SU-DHL-6 (cell line): ENCODE measurements around the gene CALML3.

Source experiments
- H2AFZ ChIP-seq: fragments of 200-600 bp; sonication (generic); 2 replicates; pipeline ENCODE4 v1.6.1; 2014; ENCODE audit warnings: low read depth, mild to moderate bottlenecking, moderate library complexity, mixed read lengths, antibody characterized with exemption, low read length; ENCODE audit not compliant: severe bottlenecking
- H3F3A ChIP-seq: fragments of 200-600 bp; shearing (Covaris generic); 2 replicates; pipeline ENCODE4 v1.6.0; 2016; ENCODE audit warnings: antibody characterized with exemption, mild to moderate bottlenecking; ENCODE audit not compliant: insufficient read depth
- H3K27ac ChIP-seq: fragments of 200-600 bp; sonication (generic); 2 replicates; pipeline ENCODE4 v1.5.1; 2016; ENCODE audit warnings: low read depth, mild to moderate bottlenecking, low read length, moderate library complexity, mixed read lengths
- H3K27me3 ChIP-seq: fragments of 200-600 bp; sonication (generic), shearing (Covaris generic); 2 replicates; pipeline ENCODE4 v1.6.0; 2014; ENCODE audit warnings: mild to moderate bottlenecking, low read length
- H3K36me3 ChIP-seq: fragments of 200-600 bp; sonication (generic); 2 replicates; pipeline ENCODE4 v1.6.1; 2014; ENCODE audit warnings: mild to moderate bottlenecking, low read length, mixed read lengths
- H3K4me2 ChIP-seq: fragments of 300-600, 200-600 bp; shearing (Covaris generic), sonication (generic); 2 replicates; pipeline ENCODE4 v1.6.0; 2014; ENCODE audit warnings: low read length, low read depth, mild to moderate bottlenecking; ENCODE audit not compliant: poor library complexity, severe bottlenecking
- H3K4me3 ChIP-seq: fragments of 200-600 bp; sonication (generic); 2 replicates; pipeline ENCODE4 v1.5.1; 2014; ENCODE audit warnings: antibody characterized with exemption, low read length, mild to moderate bottlenecking, mixed read lengths; ENCODE audit not compliant: insufficient read depth, poor library complexity, severe bottlenecking
- H3K79me2 ChIP-seq: fragments of 200-600 bp; sonication (generic); 2 replicates; pipeline ENCODE4 v1.6.1; 2014; ENCODE audit warnings: mild to moderate bottlenecking, low read length, moderate library complexity; ENCODE audit not compliant: insufficient read depth
- H3K9ac ChIP-seq: fragments of 200-600 bp; sonication (generic); 2 replicates; pipeline ENCODE4 v1.7.0; 2014; ENCODE audit warnings: mild to moderate bottlenecking, low read length
- H3K9me2 ChIP-seq: fragments of 200-600 bp; sonication (generic); replicated peaks from 2 replicates; pipeline ENCODE4 v1.6.1; 2014; ENCODE audit warnings: low read length; ENCODE audit not compliant: insufficient read depth
- H3K9me3 ChIP-seq: fragments of 200-600 bp; sonication (generic); 2 replicates; pipeline ENCODE4 v1.6.1; 2014; ENCODE audit warnings: low read length, mixed read lengths; ENCODE audit not compliant: insufficient read depth
- H4K20me1 ChIP-seq: fragments of 200-600 bp; sonication (generic); 2 replicates; pipeline ENCODE4 v1.6.1; 2014; ENCODE audit warnings: low read depth, mild to moderate bottlenecking, antibody characterized with exemption, low read length, moderate library complexity, mixed read lengths
- CTCF ChIP-seq: fragments of 200-600 bp; sonication (generic); IDR thresholded peaks from one replicate; pipeline ENCODE4 v1.5.1; 2017; ENCODE audit warnings: antibody characterized with exemption, mild to moderate bottlenecking, low read length, moderate library complexity; ENCODE audit not compliant: insufficient read depth, poor library complexity, severe bottlenecking
- EZH2phosphoT487 ChIP-seq: fragments of 200-600 bp; sonication (generic), shearing (Covaris generic); conservative IDR thresholded peaks from 2 replicates; pipeline ENCODE4 v1.6.1; 2018; ENCODE audit warnings: mild to moderate bottlenecking, antibody characterized with exemption, low read length, moderate library complexity, mixed read lengths

Gene CALML3

DNA sequence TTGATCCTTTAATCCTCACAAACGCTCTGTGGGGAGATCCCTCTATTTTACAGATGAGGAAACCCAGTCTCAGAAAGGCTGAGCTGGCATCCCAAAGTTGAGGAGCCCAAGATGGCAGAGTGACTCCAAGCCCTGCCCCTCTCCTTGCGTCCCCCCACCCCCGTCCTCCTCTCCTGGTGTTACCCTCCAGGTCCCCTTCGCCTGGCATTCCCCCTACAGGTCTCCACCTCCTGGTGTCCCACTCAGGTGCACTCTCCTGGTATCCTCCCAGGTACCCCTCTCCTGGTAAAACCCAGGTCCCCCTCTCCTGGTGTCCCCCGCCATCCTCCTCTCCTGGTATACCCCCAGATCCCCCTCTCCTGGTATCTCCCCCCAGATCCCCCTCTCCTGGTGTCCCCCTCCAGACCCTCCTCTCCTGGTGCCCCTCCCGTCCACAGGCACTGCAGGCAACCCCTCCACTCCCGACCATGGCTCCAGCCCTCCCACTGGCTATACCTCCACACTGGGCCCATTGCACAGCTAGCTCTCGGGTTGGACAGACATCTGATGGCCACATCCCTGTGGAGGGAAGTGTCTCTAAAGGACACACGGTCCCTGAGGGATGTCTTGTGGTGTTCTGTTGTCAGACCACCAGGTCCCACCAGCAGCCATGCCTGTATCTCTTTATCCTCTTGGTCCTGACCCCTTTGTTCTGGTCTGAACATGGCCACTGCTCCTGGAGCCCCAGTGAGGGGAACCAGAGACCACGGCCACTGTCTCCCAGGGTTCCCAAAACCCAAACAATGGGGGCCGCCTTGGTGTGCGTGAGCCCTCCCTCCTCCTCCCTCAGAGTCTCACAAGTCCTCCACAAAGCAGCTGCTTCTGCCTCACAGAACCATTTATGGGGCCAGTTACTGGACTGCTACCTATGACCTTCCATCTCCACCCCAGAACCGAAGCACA lies 37.2 kb downstream of the CALML3 start:
- no peak overlapping the region for H3K4me2 ChIP-seq
- H3K27ac ChIP-seq, result no peak overlapping the region
- H3K27me3 ChIP-seq, result no peaks in the 10 kb centered on the region
- H3K4me3 ChIP-seq, result no peak overlapping the region
- no peaks in the 10 kb centered on the region for H4K20me1 ChIP-seq
- H3K36me3 ChIP-seq, result no peaks in the 10 kb centered on the region
- no peak for TF ChIP-seq CTCF
- no peak for TF ChIP-seq EZH2phosphoT487
- H3K9me3 ChIP-seq, result no peaks in the 10 kb centered on the region
- H3K9ac ChIP-seq, result no peak overlapping the region
- H3K9me2 ChIP-seq, result no peaks in the 10 kb centered on the region
- H3F3A ChIP-seq, result no peaks in the 10 kb centered on the region
- H2AFZ ChIP-seq, result no peak overlapping the region
- H3K79me2 ChIP-seq, result no peaks in the 10 kb centered on the region

- no peak overlapping the region for H3K9ac ChIP-seq
- no peak overlapping the region for H3K27ac ChIP-seq
- H3K79me2 ChIP-seq, result no peaks in the 10 kb centered on the region
- no peak overlapping the region for H3K4me3 ChIP-seq
- no peaks in the 10 kb centered on the region for H4K20me1 ChIP-seq
- H3K27me3 ChIP-seq, result no peaks in the 10 kb centered on the region
- H3K4me2 ChIP-seq, result no peak overlapping the region
- H3K9me2 ChIP-seq, result no peaks in the 10 kb centered on the region
- TF ChIP-seq CTCF (no peak), EZH2phosphoT487 (no peak)
- H3K36me3 ChIP-seq, result no peaks in the 10 kb centered on the region
- H3F3A ChIP-seq, result no peaks in the 10 kb centered on the region
- H2AFZ ChIP-seq, result no peak overlapping the region
- no peaks in the 10 kb centered on the region for H3K9me3 ChIP-seq
These were observed 38.7 kb downstream of the CALML3 start for GRCh38 chr10:5563321-5563961.

DNA sequence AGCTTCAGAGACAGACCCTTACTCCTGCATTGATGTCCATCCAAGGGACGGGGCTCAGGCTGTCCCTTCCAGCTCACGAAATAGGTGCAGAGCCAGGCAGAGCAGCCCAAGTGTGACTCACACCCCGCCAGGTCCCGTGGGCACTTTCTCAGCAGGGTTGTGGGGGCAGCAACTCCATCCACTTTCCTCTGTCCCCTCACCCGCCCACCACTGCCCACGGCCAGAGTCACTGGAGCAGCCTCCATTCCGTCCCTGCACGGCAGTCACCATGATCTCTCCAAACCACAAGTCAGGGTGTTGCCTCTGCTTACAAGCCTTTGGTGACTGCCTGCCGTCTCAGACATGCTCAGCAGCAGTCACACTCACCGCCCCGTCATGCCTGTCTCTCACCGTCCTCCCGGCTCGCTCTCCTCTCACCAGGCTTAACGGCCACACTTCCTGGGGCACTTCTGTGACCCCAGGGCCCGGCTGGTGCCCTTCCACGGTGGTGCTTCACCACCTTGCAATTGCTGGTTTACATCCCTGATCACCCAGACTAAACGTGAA lies 39.3 kb downstream of the CALML3 start:
- H3K4me2 ChIP-seq, result no peak overlapping the region
- no peaks in the 10 kb centered on the region for H3K9me3 ChIP-seq
- no peak overlapping the region for H3K9ac ChIP-seq
- TF ChIP-seq EZH2phosphoT487 (no peak), CTCF (no peak)
- H3K27me3 ChIP-seq, result no peaks in the 10 kb centered on the region; the same call in 1 of the 2 replicates
- H3F3A ChIP-seq, result no peaks in the 10 kb centered on the region
- no peak overlapping the region for H3K4me3 ChIP-seq
- no peaks in the 10 kb centered on the region for H4K20me1 ChIP-seq
- H2AFZ ChIP-seq, result no peak overlapping the region
- no peaks in the 10 kb centered on the region for H3K79me2 ChIP-seq
- H3K27ac ChIP-seq, result no peak overlapping the region
- no peaks in the 10 kb centered on the region for H3K36me3 ChIP-seq
- no peaks in the 10 kb centered on the region for H3K9me2 ChIP-seq
